ENCODE data around the gene SLC12A7. TPM values are rescaled to one million over a fixed set of nuclear protein-coding genes. Genes with fewer than 3 reads are reported as not detected.
A peak's percentile ranks its signal among the peaks of the same experiment; 100 is the strongest.

Gene SLC12A7
- total and polyA plus RNA-seq, 12 donors: 36.3 to 208 (median 143) TPM

DNA sequence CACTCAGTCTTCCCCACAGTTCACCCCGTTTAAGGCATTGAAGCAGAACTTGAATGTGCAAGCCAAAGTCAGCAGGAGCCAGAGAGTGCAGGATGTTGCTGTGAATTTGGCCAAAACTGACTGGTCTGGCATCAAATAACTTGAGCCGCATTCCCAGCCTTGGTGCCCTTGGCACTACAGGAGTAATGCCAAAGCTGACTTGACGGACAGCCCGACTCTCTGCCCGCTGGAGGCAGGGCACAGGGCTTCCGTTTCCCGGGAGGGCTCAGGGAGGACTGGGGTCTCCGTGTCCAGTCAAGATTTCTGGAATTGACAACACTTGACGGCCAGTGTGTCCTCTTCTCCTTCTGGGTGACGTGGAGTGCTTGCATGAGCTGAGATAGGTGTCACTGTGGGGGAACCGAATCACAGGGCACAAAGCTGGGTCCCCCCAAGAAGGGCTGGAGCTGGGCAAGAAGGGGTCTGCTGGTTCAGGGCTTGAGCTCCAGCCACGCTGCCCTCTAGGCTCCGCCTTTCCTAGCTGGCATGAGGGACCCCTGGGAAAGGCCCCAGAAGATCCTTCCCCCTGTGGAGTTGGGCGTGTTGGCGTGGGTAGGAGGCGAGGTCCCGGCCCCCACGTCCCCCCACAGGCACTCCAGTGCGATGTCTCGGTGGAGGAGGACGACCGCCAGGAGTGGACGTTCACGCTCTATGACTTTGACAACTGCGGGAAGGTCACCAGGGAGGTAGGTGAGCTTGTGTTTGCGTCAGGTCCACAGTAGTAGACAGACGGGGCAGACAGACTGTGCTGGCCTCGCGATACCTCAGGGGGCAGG lies 78.0 kb downstream of the SLC12A7 start:
- TF ChIP-seq, protein P1, sequence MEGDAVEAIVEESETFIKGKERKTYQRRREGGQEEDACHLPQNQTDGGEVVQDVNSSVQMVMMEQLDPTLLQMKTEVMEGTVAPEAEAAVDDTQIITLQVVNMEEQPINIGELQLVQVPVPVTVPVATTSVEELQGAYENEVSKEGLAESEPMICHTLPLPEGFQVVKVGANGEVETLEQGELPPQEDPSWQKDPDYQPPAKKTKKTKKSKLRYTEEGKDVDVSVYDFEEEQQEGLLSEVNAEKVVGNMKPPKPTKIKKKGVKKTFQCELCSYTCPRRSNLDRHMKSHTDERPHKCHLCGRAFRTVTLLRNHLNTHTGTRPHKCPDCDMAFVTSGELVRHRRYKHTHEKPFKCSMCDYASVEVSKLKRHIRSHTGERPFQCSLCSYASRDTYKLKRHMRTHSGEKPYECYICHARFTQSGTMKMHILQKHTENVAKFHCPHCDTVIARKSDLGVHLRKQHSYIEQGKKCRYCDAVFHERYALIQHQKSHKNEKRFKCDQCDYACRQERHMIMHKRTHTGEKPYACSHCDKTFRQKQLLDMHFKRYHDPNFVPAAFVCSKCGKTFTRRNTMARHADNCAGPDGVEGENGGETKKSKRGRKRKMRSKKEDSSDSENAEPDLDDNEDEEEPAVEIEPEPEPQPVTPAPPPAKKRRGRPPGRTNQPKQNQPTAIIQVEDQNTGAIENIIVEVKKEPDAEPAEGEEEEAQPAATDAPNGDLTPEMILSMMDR (IDR thresholded peaks at IDR 0.05): no peak
- no peak overlapping the region for H3K4me3 ChIP-seq
- WGBS, 2 donors: 91 to 94% methylated on average over 29 of the region's 29 CpGs
- no peaks in the 10 kb centered on the region for H3K4me1 ChIP-seq
- intact Hi-C loops (cut with DNase I): no loop called here
- peak in 1 of 2 donors; percentile 5 for DNase-seq
- ATAC-seq: no peak
- H3K27ac ChIP-seq: no peak overlapping the region
- peaks cover 0 to 2% (median 0%) of the 10 kb centered on the region in 9 donors for H3K36me3 ChIP-seq
- no peaks in the 10 kb centered on the region for H3K9me3 ChIP-seq
- peaks cover 0 to 3% (median 0%) of the 10 kb centered on the region in 7 donors for H3K27me3 ChIP-seq

DNA sequence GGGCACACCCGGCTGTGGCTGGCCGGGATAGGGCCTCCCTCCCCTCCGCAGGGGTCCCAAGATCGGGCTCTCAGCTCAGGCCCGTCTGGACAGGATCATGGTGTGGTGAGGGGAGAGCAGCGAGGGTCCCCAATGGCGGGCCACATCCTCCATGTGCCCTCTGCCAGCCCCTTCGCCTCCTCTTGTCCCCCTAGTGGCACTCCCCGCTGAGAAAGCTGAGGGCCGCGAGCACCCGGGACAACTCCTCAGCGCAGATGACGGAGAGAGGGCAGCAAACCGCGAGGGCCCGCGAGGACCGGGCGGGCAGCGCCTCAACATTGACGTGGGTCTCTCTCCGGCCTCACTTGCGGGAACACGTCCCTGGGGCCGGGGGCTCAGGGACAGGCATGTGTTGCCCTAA lies 78.7 kb downstream of the SLC12A7 start:
- Histone ChIP-seq H3K4me3 (no peak overlapping the region), H3K9me3 (no peaks in the 10 kb centered on the region), H3K4me1 (no peaks in the 10 kb centered on the region), H3K27me3 (peaks cover 0 to 6% (median 0%) of the 10 kb centered on the region in 7 donors), H3K36me3 (peaks cover 0 to 2% (median 0%) of the 10 kb centered on the region in 9 donors), H3K27ac (no peak overlapping the region)
- no peak for ATAC-seq
- intact Hi-C loops (cut with DNase I): no loop called here
- WGBS, 2 donors: 95% methylated on average over 25 to 26 of the region's 26 CpGs
- TF ChIP-seq, protein P1 (IDR thresholded peaks at IDR 0.05): no peak
- DNase-seq: peak in 1 of 2 donors; percentile 9

DNA sequence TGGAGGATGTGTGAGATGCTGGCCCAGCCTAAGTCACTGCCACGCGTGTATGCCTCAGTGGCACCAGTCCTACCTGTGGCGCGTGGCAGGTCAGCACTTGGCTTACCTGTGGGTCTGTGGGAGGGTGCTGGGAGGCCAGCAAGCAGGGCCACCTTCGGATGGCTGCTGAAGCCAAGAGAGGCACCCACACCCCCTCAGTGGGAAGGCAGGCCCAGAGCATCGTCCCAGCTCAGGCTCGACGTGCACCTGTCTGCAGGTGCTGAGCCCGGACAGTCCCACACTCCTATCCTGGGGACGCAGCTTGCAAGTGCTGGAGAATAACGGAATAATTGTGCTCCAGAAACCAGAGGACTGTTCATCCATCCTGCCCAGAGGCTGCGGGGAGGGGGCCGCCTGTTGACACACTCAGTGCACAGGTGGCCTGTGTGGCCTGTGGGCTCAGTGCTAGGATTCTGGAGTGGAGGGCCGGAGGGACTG lies 79.3 kb downstream of the SLC12A7 start:
- TF ChIP-seq, protein P1 (IDR thresholded peaks at IDR 0.05): no peak
- intact Hi-C loops (cut with DNase I): no loop called here
- Histone ChIP-seq H3K36me3 (peaks cover 0 to 2% (median 0%) of the 10 kb centered on the region in 9 donors), H3K4me1 (no peaks in the 10 kb centered on the region), H3K27me3 (peaks cover 0 to 6% (median 0%) of the 10 kb centered on the region in 7 donors), H3K4me3 (no peak overlapping the region), H3K9me3 (no peaks in the 10 kb centered on the region), H3K27ac (no peak overlapping the region)
- DNase-seq (peak in 1 of 2 donors; percentile 4), ATAC-seq (no peak)
- 97% methylated on average over 14 of the region's 14 CpGs for WGBS, 2 donors

DNA sequence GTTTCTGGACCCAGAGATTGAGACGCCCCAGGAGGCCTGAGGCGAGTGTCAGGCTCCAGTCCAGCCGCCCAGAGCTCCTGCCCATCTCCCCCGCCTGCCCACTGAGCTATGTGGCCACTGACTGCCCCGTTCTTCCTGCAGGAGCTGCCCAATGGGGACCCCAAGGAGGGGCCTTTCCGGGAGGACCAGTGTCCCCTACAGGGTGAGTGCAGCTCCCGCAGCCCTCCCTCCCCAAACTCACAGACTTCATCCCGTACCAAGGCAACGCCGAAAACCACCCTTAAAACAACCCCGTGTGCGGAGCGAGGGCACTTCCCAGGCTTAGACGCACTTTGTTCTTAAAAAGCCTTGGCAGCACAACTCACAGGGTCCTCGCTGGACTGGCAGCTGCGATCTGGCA lies 79.9 kb downstream of the SLC12A7 start:
- TF ChIP-seq, protein P1 (IDR thresholded peaks at IDR 0.05): no peak
- H3K4me1 ChIP-seq: peaks cover 0 to 2% (median 0%) of the 10 kb centered on the region in 9 donors
- H3K27ac ChIP-seq: no peak overlapping the region
- 87 to 93% methylated on average over 16 of the region's 16 CpGs for WGBS, 2 donors
- intact Hi-C loops (cut with DNase I): no loop called here
- DNase-seq: no peak
- H3K27me3 ChIP-seq: peaks cover 0 to 6% (median 0%) of the 10 kb centered on the region in 7 donors
- H3K4me3 ChIP-seq: no peak overlapping the region
- no peaks in the 10 kb centered on the region for H3K9me3 ChIP-seq
- ATAC-seq: no peak
- H3K36me3 ChIP-seq: peaks cover 0 to 2% (median 0%) of the 10 kb centered on the region in 9 donors
